ENCODE results near the gene WDR55. TPM values are rescaled to one million over a fixed set of nuclear protein-coding genes. Genes with fewer than 3 reads are reported as not detected.

Gene WDR55
- total and polyA plus RNA-seq, 2 of the 4 experiments (the other 2 are of a cell fraction): 19.0 to 20.4 TPM

Small RNAs within 50 kb of the gene (microRNA-seq; reads per million reads assigned to microRNA genes)
- gene MIR3655 (ENCODE audit: unreplicated experiment) (not detected), gene VTRNA1-1 (ENCODE audit: insufficient read depth, insufficient read length) (38.2 reads per million, percentile 70 among the genes with 10 or more reads in this experiment), gene VTRNA1-2 (ENCODE audit: insufficient read depth, insufficient read length) (27.9 reads per million, percentile 63 among the genes with 10 or more reads in this experiment)

Small RNAs within 50 kb of the gene (small RNA-seq; reads per million reads assigned to genes)
- 2.4 to 1,565 (median 81.4) reads per million in 5 experiments for gene VTRNA1-1
- gene VTRNA1-2: 1.7 to 8,073 (median 156) reads per million in 5 experiments

Other genes starting within 250 kb of the WDR55 start
- gene EIF4EBP3, start 117.2 kb upstream of the WDR55 start, total RNA-seq (2012; rRNA removed): 0.28 and 0.36 TPM in 2 replicates
- 1.7 and 2.1 TPM in 2 replicates for gene EIF4EBP3, start 117.2 kb upstream of the WDR55 start, polyA plus RNA-seq (2012; rRNA removed)
- gene SRA1, start 107.4 kb upstream of the WDR55 start, total RNA-seq (2012; rRNA removed): 52.9 and 53.9 TPM in 2 replicates
- 54.8 TPM in 2 replicates for gene SRA1, start 107.4 kb upstream of the WDR55 start, polyA plus RNA-seq (2012; rRNA removed)
- gene APBB3, start 100.3 kb upstream of the WDR55 start, total RNA-seq (2012; rRNA removed): 6.6 and 8.1 TPM in 2 replicates
- gene APBB3, start 100.3 kb upstream of the WDR55 start, polyA plus RNA-seq (2012; rRNA removed): 21.4 and 23.8 TPM in 2 replicates
- 17.2 and 19.2 TPM in 2 replicates for gene SLC35A4, start 100.1 kb upstream of the WDR55 start, total RNA-seq (2012; rRNA removed)
- gene SLC35A4, start 100.1 kb upstream of the WDR55 start, polyA plus RNA-seq (2012; rRNA removed): 66.4 and 69.7 TPM in 2 replicates
- gene CD14, start 31.7 kb upstream of the WDR55 start, total RNA-seq (2012; rRNA removed): 0.18 TPM in 1 of 2 replicates, not detected in the other
- 0.17 and 0.19 TPM in 2 replicates for gene CD14, start 31.7 kb upstream of the WDR55 start, polyA plus RNA-seq (2012; rRNA removed)
- gene TMCO6, start 25.5 kb upstream of the WDR55 start, total RNA-seq (2012; rRNA removed): 4.2 and 6.6 TPM in 2 replicates
- 7.2 and 10.6 TPM in 2 replicates for gene TMCO6, start 25.5 kb upstream of the WDR55 start, polyA plus RNA-seq (2012; rRNA removed)
- 20.4 and 30.0 TPM in 2 replicates for gene NDUFA2, start 17.3 kb upstream of the WDR55 start, total RNA-seq (2012; rRNA removed)
- 104 and 131 TPM in 2 replicates for gene NDUFA2, start 17.3 kb upstream of the WDR55 start, polyA plus RNA-seq (2012; rRNA removed)
- 137 and 143 TPM in 2 replicates for gene IK, start 17.1 kb upstream of the WDR55 start, total RNA-seq (2012; rRNA removed)
- 99.8 and 105 TPM in 2 replicates for gene IK, start 17.1 kb upstream of the WDR55 start, polyA plus RNA-seq (2012; rRNA removed)
- under 0.01 TPM in 2 replicates for gene DND1, start 8.7 kb downstream of the WDR55 start, total RNA-seq (2012; rRNA removed)
- 0.63 and 0.67 TPM in 2 replicates for gene DND1, start 8.7 kb downstream of the WDR55 start, polyA plus RNA-seq (2012; rRNA removed)
- gene HARS1, start 26.5 kb downstream of the WDR55 start, total RNA-seq (2012; rRNA removed): 134 and 141 TPM in 2 replicates
- 89.3 and 97.6 TPM in 2 replicates for gene HARS1, start 26.5 kb downstream of the WDR55 start, polyA plus RNA-seq (2012; rRNA removed)
- 30.1 and 36.9 TPM in 2 replicates for gene HARS2, start 26.6 kb downstream of the WDR55 start, total RNA-seq (2012; rRNA removed)
- gene HARS2, start 26.6 kb downstream of the WDR55 start, polyA plus RNA-seq (2012; rRNA removed): 26.5 and 33.0 TPM in 2 replicates
- 16.3 and 44.7 TPM in 2 replicates for gene ZMAT2, start 35.5 kb downstream of the WDR55 start, total RNA-seq (2012; rRNA removed)
- 32.2 and 41.2 TPM in 2 replicates for gene ZMAT2, start 35.5 kb downstream of the WDR55 start, polyA plus RNA-seq (2012; rRNA removed)
- gene PCDHA1, start 121.2 kb downstream of the WDR55 start, total RNA-seq (2012; rRNA removed): under 0.01 TPM in 1 of 2 replicates, not detected in the other
- 0.05 and 0.07 TPM in 2 replicates for gene PCDHA1, start 121.2 kb downstream of the WDR55 start, polyA plus RNA-seq (2012; rRNA removed)
- not detected in 2 replicates for gene PCDHA2, start 129.9 kb downstream of the WDR55 start, total RNA-seq (2012; rRNA removed)
- not detected in 2 replicates for gene PCDHA2, start 129.9 kb downstream of the WDR55 start, polyA plus RNA-seq (2012; rRNA removed)
- gene PCDHA3, start 136.2 kb downstream of the WDR55 start, total RNA-seq (2012; rRNA removed): under 0.01 TPM in 2 replicates
- 0.03 and 0.06 TPM in 2 replicates for gene PCDHA3, start 136.2 kb downstream of the WDR55 start, polyA plus RNA-seq (2012; rRNA removed)
- under 0.01 and 0.28 TPM in 2 replicates for gene PCDHA4, start 142.2 kb downstream of the WDR55 start, total RNA-seq (2012; rRNA removed)
- gene PCDHA4, start 142.2 kb downstream of the WDR55 start, polyA plus RNA-seq (2012; rRNA removed): 0.02 TPM in 1 of 2 replicates, not detected in the other
- gene PCDHA5, start 156.7 kb downstream of the WDR55 start, total RNA-seq (2012; rRNA removed): not detected in 2 replicates
- gene PCDHA5, start 156.7 kb downstream of the WDR55 start, polyA plus RNA-seq (2012; rRNA removed): not detected in 2 replicates
- gene PCDHA6, start 163.1 kb downstream of the WDR55 start, total RNA-seq (2012; rRNA removed): under 0.01 TPM in 1 of 2 replicates, not detected in the other
- 0.03 TPM in 1 of 2 replicates, not detected in the other for gene PCDHA6, start 163.1 kb downstream of the WDR55 start, polyA plus RNA-seq (2012; rRNA removed)
- under 0.01 and 0.18 TPM in 2 replicates for gene PCDHA7, start 169.4 kb downstream of the WDR55 start, total RNA-seq (2012; rRNA removed)
- 0.10 and 0.16 TPM in 2 replicates for gene PCDHA7, start 169.4 kb downstream of the WDR55 start, polyA plus RNA-seq (2012; rRNA removed)
- gene PCDHA8, start 176.3 kb downstream of the WDR55 start, total RNA-seq (2012; rRNA removed): under 0.01 TPM in 1 of 2 replicates, not detected in the other
- 0.02 TPM in 1 of 2 replicates, not detected in the other for gene PCDHA8, start 176.3 kb downstream of the WDR55 start, polyA plus RNA-seq (2012; rRNA removed)
- under 0.01 TPM in 2 replicates for gene PCDHA9, start 183.5 kb downstream of the WDR55 start, total RNA-seq (2012; rRNA removed)
- not detected in 2 replicates for gene PCDHA9, start 183.5 kb downstream of the WDR55 start, polyA plus RNA-seq (2012; rRNA removed)
- under 0.01 TPM in 2 replicates for gene PCDHA10, start 191.0 kb downstream of the WDR55 start, total RNA-seq (2012; rRNA removed)
- 0.02 TPM in 1 of 2 replicates, not detected in the other for gene PCDHA10, start 191.0 kb downstream of the WDR55 start, polyA plus RNA-seq (2012; rRNA removed)
- gene PCDHA11, start 204.1 kb downstream of the WDR55 start, total RNA-seq (2012; rRNA removed): under 0.01 TPM in 1 of 2 replicates, not detected in the other
- not detected in 2 replicates for gene PCDHA11, start 204.1 kb downstream of the WDR55 start, polyA plus RNA-seq (2012; rRNA removed)
- gene PCDHA12, start 210.4 kb downstream of the WDR55 start, total RNA-seq (2012; rRNA removed): not detected in 2 replicates
- gene PCDHA12, start 210.4 kb downstream of the WDR55 start, polyA plus RNA-seq (2012; rRNA removed): 0.03 TPM in 1 of 2 replicates, not detected in the other
- not detected in 2 replicates for gene PCDHA13, start 217.2 kb downstream of the WDR55 start, total RNA-seq (2012; rRNA removed)
- gene PCDHA13, start 217.2 kb downstream of the WDR55 start, polyA plus RNA-seq (2012; rRNA removed): not detected in 2 replicates